Cardiac muscle cell (in vitro differentiated cells and primary cell): Measurements from ENCODE around the gene ERCC6L2. TPM values are rescaled to one million over a fixed set of nuclear protein-coding genes. Genes with fewer than 3 reads are reported as not detected.

Experiments
- DNase-seq, 2 donors: peaks; one replicate each; pipeline versions ENCODE4 v3.0.0 to v3.0.0-alpha.2; 2010 to 2017; ENCODE audit warnings: low read depth in 1 of 2, low spot score in 1 of 2
- H3K27ac ChIP-seq: fragments of 200-600 bp; sonication (generic); 2 replicates; pipeline ENCODE4 v1.5.1; 2016
- H3K27me3 ChIP-seq: fragments of 200-600 bp; sonication (generic); 2 replicates; pipeline ENCODE4 v1.6.0; 2016; ENCODE audit warnings: control low read depth
- H3K36me3 ChIP-seq: fragments of 200-600 bp; sonication (generic); 2 replicates; pipeline ENCODE4 v1.5.1; 2016; ENCODE audit warnings: control low read depth
- H3K4me1 ChIP-seq: fragments of 200-600 bp; sonication (generic); 2 replicates; pipeline ENCODE4 v1.8.1; 2017; ENCODE audit warnings: low read depth, mild to moderate bottlenecking, mixed run types
- H3K4me3 ChIP-seq: fragments of 200-600 bp; sonication (generic); 2 replicates; pipeline ENCODE4 v1.5.1; 2016; ENCODE audit warnings: mild to moderate bottlenecking
- H3K9me3 ChIP-seq: fragments of 200-600 bp; sonication (generic); 2 replicates; pipeline ENCODE4 v1.5.1; 2017; ENCODE audit warnings: low read depth, mild to moderate bottlenecking, control low read depth
- polyA plus RNA-seq: library from polyadenylated mRNA; unstranded; fragments of >200 nt; fragmentation: Nextera tagmentation; extraction: Ambion mirVana; gene quantifications from 2 replicates; pipeline ENCODE4 v1.2.1, GENCODE V29; 2016
- total RNA-seq: library from RNA; depleted of rRNA; stranded (reverse); fragments of >200 nt; gene quantifications from 2 replicates; pipeline ENCODE4 v1.2.3, GENCODE V29; 2016
- TF ChIP-seq, protein P1 (sequence below): IDR thresholded peaks from 2 replicates; pipeline ENCODE4 v1.5.1; 2012; ENCODE audit warnings: low read depth, mild to moderate bottlenecking, low read length

ERCC6L2 gene
- total and polyA plus RNA-seq, 2 experiments from 2014 or later: 22.7 to 52.5 TPM

DNA sequence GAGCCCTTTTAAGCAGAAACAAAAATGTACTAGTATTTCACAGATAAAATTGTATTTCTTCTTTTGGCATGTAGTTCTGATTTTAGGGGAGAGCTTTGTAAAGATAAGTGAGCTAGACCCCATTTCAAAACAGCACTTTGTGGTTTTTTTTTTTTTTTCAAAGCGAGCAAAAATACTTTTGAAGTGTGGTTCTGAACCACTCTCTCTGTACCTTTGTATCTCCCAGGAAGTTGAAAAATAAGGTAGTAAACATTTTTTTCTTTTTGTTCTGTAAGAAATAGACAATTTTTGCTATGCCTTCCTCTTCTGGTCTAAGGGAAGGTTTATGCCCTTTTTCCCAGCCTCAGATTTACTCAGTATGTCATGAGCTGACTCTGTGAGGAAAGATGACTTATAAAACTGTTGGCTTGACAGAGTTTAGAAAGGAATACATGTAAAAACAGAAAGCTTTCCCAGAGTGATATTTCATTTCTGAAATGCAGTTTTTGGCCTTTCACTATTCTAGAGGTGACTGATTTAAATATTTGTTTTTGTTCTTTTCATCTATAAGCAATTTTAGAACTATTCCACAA lies 12.5 kb downstream of the ERCC6L2 start:
- Histone ChIP-seq H3K36me3 (peaks cover 3% of the 10 kb centered on the region), H3K4me3 (no peak overlapping the region), H3K27me3 (no peaks in the 10 kb centered on the region), H3K4me1 (peaks cover 2% of the 10 kb centered on the region), H3K27ac (no peak overlapping the region), H3K9me3 (no peaks in the 10 kb centered on the region)
- TF ChIP-seq, protein P1, sequence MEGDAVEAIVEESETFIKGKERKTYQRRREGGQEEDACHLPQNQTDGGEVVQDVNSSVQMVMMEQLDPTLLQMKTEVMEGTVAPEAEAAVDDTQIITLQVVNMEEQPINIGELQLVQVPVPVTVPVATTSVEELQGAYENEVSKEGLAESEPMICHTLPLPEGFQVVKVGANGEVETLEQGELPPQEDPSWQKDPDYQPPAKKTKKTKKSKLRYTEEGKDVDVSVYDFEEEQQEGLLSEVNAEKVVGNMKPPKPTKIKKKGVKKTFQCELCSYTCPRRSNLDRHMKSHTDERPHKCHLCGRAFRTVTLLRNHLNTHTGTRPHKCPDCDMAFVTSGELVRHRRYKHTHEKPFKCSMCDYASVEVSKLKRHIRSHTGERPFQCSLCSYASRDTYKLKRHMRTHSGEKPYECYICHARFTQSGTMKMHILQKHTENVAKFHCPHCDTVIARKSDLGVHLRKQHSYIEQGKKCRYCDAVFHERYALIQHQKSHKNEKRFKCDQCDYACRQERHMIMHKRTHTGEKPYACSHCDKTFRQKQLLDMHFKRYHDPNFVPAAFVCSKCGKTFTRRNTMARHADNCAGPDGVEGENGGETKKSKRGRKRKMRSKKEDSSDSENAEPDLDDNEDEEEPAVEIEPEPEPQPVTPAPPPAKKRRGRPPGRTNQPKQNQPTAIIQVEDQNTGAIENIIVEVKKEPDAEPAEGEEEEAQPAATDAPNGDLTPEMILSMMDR: no peak
- no peak for DNase-seq

DNA sequence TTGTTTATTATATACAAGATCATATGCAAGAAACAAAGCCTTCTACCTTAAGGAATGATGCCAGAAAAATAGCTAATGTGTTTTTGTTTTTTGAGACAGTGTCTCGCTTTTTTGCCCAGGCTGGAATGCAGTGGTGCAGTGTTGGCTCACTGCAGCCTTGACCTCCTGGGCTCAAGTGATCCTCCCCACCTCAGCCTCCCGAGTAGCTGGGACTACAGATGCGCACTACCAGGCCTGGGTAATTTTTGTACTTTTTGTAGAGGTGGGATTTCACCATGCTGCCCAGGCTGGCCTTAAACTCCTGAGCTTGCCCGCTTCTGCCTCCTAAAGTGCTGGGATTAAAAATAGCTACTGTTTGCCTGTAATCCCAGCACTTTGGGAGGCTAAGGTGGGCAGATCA lies 15.1 kb downstream of the ERCC6L2 start:
- no peak overlapping the region for H3K27ac ChIP-seq
- peaks cover 2% of the 10 kb centered on the region for H3K4me1 ChIP-seq
- H3K27me3 ChIP-seq: no peaks in the 10 kb centered on the region
- TF ChIP-seq, protein P1: no peak
- no peak overlapping the region for H3K4me3 ChIP-seq
- DNase-seq: no peak
- H3K9me3 ChIP-seq: no peaks in the 10 kb centered on the region
- H3K36me3 ChIP-seq: peaks cover 3% of the 10 kb centered on the region

DNA sequence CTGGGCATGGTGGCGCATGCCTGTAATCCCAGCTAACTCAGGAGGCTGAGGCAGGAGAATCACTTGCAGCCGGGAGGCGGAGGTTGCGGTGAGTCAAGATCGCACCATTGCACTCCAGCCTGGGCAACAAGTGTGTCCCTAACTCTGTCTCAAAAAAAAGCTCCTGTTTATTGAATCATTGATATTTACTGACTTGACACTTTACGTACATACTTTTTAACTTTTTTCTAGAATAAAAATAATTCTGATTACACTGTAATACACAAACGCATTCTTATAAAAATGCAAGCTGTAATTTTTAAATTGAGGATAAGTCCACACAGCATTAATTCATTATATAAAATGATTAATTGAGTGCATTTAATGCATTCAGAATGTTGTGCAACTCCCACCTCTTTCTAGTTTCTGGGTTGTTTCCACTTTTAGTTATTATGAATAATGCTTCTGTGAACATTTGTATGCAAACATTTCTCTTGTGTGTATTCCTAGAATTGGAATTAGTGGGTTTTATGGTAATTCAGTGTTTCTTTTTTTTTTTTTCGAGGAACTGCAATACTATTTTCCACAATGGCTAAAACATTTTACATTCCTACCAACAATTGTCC lies 15.7 kb downstream of the ERCC6L2 start:
- peaks cover 3% of the 10 kb centered on the region for H3K36me3 ChIP-seq
- DNase-seq: no peak
- TF ChIP-seq, protein P1: no peak
- H3K27me3 ChIP-seq: no peaks in the 10 kb centered on the region
- no peaks in the 10 kb centered on the region for H3K9me3 ChIP-seq
- no peak overlapping the region for H3K27ac ChIP-seq
- H3K4me3 ChIP-seq: no peak overlapping the region
- H3K4me1 ChIP-seq: peaks cover 2% of the 10 kb centered on the region

DNA sequence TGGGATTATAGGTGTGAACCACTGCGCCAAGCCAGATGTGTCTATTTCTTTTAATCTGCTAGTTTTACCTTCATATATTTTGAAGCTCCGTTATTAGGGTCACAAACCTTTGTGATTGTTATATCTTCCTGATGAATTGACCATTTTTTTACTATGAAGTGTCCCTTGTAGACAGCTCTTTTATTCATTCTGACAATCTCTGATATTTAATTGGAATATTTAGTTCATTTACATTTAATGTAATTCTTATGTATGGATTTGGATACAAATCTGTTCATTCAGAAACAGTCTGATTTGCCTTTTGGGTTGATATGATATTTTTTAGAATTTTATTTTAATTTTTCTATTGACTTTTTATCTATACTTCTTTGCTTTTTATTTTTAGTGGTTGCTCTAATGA lies 17.2 kb downstream of the ERCC6L2 start:
- Histone ChIP-seq H3K27ac (no peak overlapping the region), H3K9me3 (no peaks in the 10 kb centered on the region), H3K36me3 (no peaks in the 10 kb centered on the region), H3K27me3 (no peaks in the 10 kb centered on the region), H3K4me3 (no peak overlapping the region), H3K4me1 (no peaks in the 10 kb centered on the region)
- TF ChIP-seq, protein P1: no peak
- no peak for DNase-seq

DNA sequence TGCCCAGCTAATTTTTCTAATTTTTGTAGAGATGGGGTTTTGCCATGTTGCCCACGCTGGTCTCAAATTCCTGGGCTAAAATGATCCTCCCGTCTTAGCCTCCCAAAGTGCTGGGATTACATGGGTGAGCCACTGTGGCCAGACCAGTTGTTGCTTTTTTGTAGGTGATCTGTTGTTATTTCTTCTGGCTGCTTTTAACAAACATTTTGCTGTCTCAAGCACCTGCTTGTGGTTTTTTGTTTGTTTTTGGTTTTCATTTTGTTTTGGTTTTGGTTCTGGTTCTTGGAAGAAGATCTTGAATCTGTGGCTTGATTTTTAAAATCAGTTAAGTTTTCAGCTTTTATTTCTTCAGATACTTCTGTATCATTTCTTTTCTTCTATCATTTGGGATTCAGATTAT lies 21.1 kb downstream of the ERCC6L2 start:
- Histone ChIP-seq H3K4me3 (no peak overlapping the region), H3K27me3 (no peaks in the 10 kb centered on the region), H3K36me3 (no peaks in the 10 kb centered on the region), H3K4me1 (no peaks in the 10 kb centered on the region), H3K9me3 (no peaks in the 10 kb centered on the region), H3K27ac (no peak overlapping the region)
- DNase-seq: no peak
- TF ChIP-seq, protein P1: no peak
